H1 (cell line): ENCODE measurements around the gene CFAP54. TPM values are rescaled to one million over a fixed set of nuclear protein-coding genes. Genes with fewer than 3 reads are reported as not detected.

Source experiments
- CBX8 ChIP-seq: fragments of 300-800, 300-1000 bp; sonication (generic); IDR thresholded peaks from 2 replicates; pipeline ENCODE4 v1.7.1; 2016; ENCODE audit warnings: low read depth, low read length, borderline replicate concordance
- EP300 ChIP-seq, 2 experiments: IDR thresholded peaks; 1 replicate in 1 of 2; 2 replicates in 1 of 2; pipeline ENCODE4 v1.6.1; 2011 to 2012; ENCODE audit warnings: low read depth in 2 of 2, low read length in 2 of 2, mild to moderate bottlenecking in 2 of 2, borderline replicate concordance in 1 of 2, inconsistent platforms in 1 of 2, moderate library complexity in 1 of 2
- PHF8 ChIP-seq: fragments of 200-600 bp; sonication (generic); conservative IDR thresholded peaks from 2 replicates; pipeline ENCODE4 v1.7.1; 2012; ENCODE audit warnings: low read depth, mild to moderate bottlenecking, inconsistent platforms, low read length, moderate library complexity
- TAF7 ChIP-seq: optimal IDR thresholded peaks from 2 replicates; pipeline ENCODE3; 2011; ENCODE audit warnings: low read depth, mild to moderate bottlenecking, inconsistent platforms, low read length, moderate library complexity, borderline replicate concordance
- TEAD4 ChIP-seq: IDR thresholded peaks from 2 replicates; pipeline ENCODE4 v1.6.1; 2012; ENCODE audit warnings: low read depth, low read length, inconsistent platforms, mixed read lengths
- polyA plus RNA-seq, 7 experiments: library from polyadenylated mRNA; depleted of rRNA in 3 of 7; stranded (reverse) in 5 of 7; unstranded in 2 of 7; fragments of >200 nt in 5 of 7; fragments of 200-250 nt in 2 of 7; gene quantifications; 1 replicate in 5 of 7; 2 replicates in 1 of 7; 4 replicates in 1 of 7; pipeline versions ENCODE4 v1.2.1 to v1.2.3, GENCODE V29; 2011 to 2013; ENCODE audit warnings: missing spikeins in 2 of 7, mixed read lengths in 2 of 7
- total RNA-seq: library from RNA; stranded (reverse); fragmentation: NEBNext Ultra II Directional; extraction: Animal tissue kit (Norgen Biotek cat#: 25700); gene quantifications from 2 replicates; pipeline ENCODE4 v1.2.1, GENCODE V29; 2021
- TF ChIP-seq, protein P1 (sequence below): fragments of 300-600 bp; sonication (generic); IDR thresholded peaks from 2 replicates; pipeline ENCODE4 v1.7.1; 2012; ENCODE audit warnings: low read length, moderate library complexity, mild to moderate bottlenecking, inconsistent platforms; ENCODE audit not compliant: insufficient replicate concordance

The CFAP54 gene
- total and polyA plus RNA-seq, 2 of the 8 experiments (the other 6 are each of a cell fraction or from before 2014, with no cell fraction given) = 0.17 to 0.33 TPM

DNA sequence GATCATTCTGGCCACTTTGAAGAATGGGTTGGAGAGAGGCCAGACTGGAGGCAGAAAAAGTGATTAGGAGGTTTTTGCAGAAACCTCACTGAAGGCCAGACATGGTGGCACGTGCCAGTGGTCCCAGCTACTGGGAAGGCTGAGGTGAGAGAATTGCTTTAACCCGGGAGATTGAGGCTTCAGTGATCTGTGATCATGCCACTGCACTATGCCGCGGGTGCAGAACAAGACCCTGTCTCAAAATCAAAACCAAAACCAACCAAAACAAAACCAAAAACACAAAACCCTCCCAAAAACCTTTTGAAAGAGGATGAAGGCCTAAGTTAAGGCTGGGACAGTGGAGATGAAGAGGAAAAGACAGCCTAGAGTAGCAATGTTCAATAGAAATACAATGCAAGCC, 15.2 kb upstream of the CFAP54 start (continued):
- TF ChIP-seq, protein P1, sequence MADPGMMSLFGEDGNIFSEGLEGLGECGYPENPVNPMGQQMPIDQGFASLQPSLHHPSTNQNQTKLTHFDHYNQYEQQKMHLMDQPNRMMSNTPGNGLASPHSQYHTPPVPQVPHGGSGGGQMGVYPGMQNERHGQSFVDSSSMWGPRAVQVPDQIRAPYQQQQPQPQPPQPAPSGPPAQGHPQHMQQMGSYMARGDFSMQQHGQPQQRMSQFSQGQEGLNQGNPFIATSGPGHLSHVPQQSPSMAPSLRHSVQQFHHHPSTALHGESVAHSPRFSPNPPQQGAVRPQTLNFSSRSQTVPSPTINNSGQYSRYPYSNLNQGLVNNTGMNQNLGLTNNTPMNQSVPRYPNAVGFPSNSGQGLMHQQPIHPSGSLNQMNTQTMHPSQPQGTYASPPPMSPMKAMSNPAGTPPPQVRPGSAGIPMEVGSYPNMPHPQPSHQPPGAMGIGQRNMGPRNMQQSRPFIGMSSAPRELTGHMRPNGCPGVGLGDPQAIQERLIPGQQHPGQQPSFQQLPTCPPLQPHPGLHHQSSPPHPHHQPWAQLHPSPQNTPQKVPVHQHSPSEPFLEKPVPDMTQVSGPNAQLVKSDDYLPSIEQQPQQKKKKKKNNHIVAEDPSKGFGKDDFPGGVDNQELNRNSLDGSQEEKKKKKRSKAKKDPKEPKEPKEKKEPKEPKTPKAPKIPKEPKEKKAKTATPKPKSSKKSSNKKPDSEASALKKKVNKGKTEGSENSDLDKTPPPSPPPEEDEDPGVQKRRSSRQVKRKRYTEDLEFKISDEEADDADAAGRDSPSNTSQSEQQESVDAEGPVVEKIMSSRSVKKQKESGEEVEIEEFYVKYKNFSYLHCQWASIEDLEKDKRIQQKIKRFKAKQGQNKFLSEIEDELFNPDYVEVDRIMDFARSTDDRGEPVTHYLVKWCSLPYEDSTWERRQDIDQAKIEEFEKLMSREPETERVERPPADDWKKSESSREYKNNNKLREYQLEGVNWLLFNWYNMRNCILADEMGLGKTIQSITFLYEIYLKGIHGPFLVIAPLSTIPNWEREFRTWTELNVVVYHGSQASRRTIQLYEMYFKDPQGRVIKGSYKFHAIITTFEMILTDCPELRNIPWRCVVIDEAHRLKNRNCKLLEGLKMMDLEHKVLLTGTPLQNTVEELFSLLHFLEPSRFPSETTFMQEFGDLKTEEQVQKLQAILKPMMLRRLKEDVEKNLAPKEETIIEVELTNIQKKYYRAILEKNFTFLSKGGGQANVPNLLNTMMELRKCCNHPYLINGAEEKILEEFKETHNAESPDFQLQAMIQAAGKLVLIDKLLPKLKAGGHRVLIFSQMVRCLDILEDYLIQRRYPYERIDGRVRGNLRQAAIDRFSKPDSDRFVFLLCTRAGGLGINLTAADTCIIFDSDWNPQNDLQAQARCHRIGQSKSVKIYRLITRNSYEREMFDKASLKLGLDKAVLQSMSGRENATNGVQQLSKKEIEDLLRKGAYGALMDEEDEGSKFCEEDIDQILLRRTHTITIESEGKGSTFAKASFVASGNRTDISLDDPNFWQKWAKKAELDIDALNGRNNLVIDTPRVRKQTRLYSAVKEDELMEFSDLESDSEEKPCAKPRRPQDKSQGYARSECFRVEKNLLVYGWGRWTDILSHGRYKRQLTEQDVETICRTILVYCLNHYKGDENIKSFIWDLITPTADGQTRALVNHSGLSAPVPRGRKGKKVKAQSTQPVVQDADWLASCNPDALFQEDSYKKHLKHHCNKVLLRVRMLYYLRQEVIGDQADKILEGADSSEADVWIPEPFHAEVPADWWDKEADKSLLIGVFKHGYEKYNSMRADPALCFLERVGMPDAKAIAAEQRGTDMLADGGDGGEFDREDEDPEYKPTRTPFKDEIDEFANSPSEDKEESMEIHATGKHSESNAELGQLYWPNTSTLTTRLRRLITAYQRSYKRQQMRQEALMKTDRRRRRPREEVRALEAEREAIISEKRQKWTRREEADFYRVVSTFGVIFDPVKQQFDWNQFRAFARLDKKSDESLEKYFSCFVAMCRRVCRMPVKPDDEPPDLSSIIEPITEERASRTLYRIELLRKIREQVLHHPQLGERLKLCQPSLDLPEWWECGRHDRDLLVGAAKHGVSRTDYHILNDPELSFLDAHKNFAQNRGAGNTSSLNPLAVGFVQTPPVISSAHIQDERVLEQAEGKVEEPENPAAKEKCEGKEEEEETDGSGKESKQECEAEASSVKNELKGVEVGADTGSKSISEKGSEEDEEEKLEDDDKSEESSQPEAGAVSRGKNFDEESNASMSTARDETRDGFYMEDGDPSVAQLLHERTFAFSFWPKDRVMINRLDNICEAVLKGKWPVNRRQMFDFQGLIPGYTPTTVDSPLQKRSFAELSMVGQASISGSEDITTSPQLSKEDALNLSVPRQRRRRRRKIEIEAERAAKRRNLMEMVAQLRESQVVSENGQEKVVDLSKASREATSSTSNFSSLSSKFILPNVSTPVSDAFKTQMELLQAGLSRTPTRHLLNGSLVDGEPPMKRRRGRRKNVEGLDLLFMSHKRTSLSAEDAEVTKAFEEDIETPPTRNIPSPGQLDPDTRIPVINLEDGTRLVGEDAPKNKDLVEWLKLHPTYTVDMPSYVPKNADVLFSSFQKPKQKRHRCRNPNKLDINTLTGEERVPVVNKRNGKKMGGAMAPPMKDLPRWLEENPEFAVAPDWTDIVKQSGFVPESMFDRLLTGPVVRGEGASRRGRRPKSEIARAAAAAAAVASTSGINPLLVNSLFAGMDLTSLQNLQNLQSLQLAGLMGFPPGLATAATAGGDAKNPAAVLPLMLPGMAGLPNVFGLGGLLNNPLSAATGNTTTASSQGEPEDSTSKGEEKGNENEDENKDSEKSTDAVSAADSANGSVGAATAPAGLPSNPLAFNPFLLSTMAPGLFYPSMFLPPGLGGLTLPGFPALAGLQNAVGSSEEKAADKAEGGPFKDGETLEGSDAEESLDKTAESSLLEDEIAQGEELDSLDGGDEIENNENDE = no peak
- no peak for TF ChIP-seq TEAD4
- no peak for TF ChIP-seq CBX8
- no peak for TF ChIP-seq TAF7
- no peak for TF ChIP-seq PHF8
- TF ChIP-seq EP300 (IDR thresholded peaks at IDR 0.05; ENCODE audit: borderline replicate concordance in 1 of 2, low read depth in 2 of 2, low read length in 2 of 2) = no peak
